PC-9 (cell line): ENCODE results near the gene KDM6A.

Experiments
- CTCF ChIP-seq: fragments of 200-600 bp; sonication (generic); conservative IDR thresholded peaks from 2 replicates; pipeline ENCODE4 v1.6.1; 2017; ENCODE audit warnings: mixed run types, antibody characterized with exemption, mild to moderate bottlenecking, moderate library complexity
- EZH2 ChIP-seq: fragments of 200-600 bp; sonication (generic); IDR thresholded peaks from 2 replicates; pipeline ENCODE4 v1.8.0; 2017; ENCODE audit warnings: antibody characterized with exemption, low read depth

GRCh38 chrX:44927398-44927797, 54.4 kb downstream of the KDM6A start:
- TF ChIP-seq CTCF = no peak
- no peak for TF ChIP-seq EZH2
